ENCODE measurements around the gene BNC2.
"Not testable (repeated sequence)": the region's sequence is repeated elsewhere in the genome, so short reads cannot be mapped to it uniquely, and the experiment has no call there.

BNC2 gene

DNA sequence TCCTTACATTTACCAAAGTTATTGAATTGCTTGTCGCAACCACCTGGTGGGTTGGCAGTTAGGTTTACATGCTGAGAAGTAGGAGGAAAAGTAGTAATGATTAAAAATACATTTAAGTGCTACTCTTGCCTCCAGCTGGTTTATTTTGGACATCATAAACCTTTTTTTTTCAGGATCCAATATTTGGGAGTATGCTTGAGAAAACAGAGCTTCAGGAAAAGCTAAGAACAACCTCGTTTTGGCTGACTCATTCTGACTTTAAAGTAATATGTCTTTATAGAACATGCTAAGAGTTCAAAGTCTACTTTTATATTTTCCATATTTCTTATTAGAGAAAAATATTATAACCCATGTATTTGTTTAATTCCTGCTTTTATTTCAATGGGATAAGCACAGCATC is 41.7 kb upstream of the BNC2 start:
- no peak overlapping the region for H3K4me2 ChIP-seq (ENCODE audit: low read depth, low read length)
- H3K79me2 ChIP-seq (ENCODE audit: low read length) = no peaks in the 10 kb centered on the region
- H3K9ac ChIP-seq (ENCODE audit: low read length) = no peak overlapping the region
- no peak overlapping the region for H3K4me3 ChIP-seq (ENCODE audit: low read length)
- no peak for DNase-seq
- no peaks in the 10 kb centered on the region for H3K4me1 ChIP-seq (ENCODE audit: low read length)
- no peaks in the 10 kb centered on the region for H3K9me3 ChIP-seq (replicated peaks; ENCODE audit: insufficient read depth, low read length)
- H4K20me1 ChIP-seq (ENCODE audit: insufficient read depth, low read length) = no peaks in the 10 kb centered on the region
- TF ChIP-seq EZH2 (optimal IDR thresholded peaks at IDR 0.05; ENCODE audit: low read depth, low read length) (no peak), EZH2phosphoT487 (IDR thresholded peaks at IDR 0.05; ENCODE audit: low read length) (no peak)
- TF ChIP-seq, protein P1, sequence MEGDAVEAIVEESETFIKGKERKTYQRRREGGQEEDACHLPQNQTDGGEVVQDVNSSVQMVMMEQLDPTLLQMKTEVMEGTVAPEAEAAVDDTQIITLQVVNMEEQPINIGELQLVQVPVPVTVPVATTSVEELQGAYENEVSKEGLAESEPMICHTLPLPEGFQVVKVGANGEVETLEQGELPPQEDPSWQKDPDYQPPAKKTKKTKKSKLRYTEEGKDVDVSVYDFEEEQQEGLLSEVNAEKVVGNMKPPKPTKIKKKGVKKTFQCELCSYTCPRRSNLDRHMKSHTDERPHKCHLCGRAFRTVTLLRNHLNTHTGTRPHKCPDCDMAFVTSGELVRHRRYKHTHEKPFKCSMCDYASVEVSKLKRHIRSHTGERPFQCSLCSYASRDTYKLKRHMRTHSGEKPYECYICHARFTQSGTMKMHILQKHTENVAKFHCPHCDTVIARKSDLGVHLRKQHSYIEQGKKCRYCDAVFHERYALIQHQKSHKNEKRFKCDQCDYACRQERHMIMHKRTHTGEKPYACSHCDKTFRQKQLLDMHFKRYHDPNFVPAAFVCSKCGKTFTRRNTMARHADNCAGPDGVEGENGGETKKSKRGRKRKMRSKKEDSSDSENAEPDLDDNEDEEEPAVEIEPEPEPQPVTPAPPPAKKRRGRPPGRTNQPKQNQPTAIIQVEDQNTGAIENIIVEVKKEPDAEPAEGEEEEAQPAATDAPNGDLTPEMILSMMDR (IDR thresholded peaks at IDR 0.05; ENCODE audit: low read length) = no peak
- H2AFZ ChIP-seq (ENCODE audit: low read length) = no peak overlapping the region
- H3K27me3 ChIP-seq (replicated peaks; ENCODE audit: insufficient read depth, low read length) = no peaks in the 10 kb centered on the region
- H3F3A ChIP-seq (ENCODE audit: insufficient read depth, low read length) = no peaks in the 10 kb centered on the region
- H3K9me2 ChIP-seq (replicated peaks; ENCODE audit: insufficient read depth, low read length) = no peaks in the 10 kb centered on the region
- H3K36me3 ChIP-seq (replicated peaks; ENCODE audit: insufficient read depth, low read length) = no peaks in the 10 kb centered on the region
- no peak overlapping the region for H3K27ac ChIP-seq (ENCODE audit: low read length)

- H3K79me2 ChIP-seq (ENCODE audit: low read length); H3K4me1 ChIP-seq (ENCODE audit: low read length); H3K27me3 ChIP-seq (replicated peaks; ENCODE audit: insufficient read depth, low read length); H3K9me3 ChIP-seq (replicated peaks; ENCODE audit: insufficient read depth, low read length); H3K9ac ChIP-seq (ENCODE audit: low read length); DNase-seq; H4K20me1 ChIP-seq (ENCODE audit: insufficient read depth, low read length); H3K4me3 ChIP-seq (ENCODE audit: low read length); H3K4me2 ChIP-seq (ENCODE audit: low read depth, low read length); H3K27ac ChIP-seq (ENCODE audit: low read length); H3F3A ChIP-seq (ENCODE audit: insufficient read depth, low read length); H3K36me3 ChIP-seq (replicated peaks; ENCODE audit: insufficient read depth, low read length); H2AFZ ChIP-seq (ENCODE audit: low read length); H3K9me2 ChIP-seq (replicated peaks; ENCODE audit: insufficient read depth, low read length): not testable (repeated sequence)
Observed at GRCh38 chr9:16908206-16908605, 37.7 kb upstream of the BNC2 start.

DNA sequence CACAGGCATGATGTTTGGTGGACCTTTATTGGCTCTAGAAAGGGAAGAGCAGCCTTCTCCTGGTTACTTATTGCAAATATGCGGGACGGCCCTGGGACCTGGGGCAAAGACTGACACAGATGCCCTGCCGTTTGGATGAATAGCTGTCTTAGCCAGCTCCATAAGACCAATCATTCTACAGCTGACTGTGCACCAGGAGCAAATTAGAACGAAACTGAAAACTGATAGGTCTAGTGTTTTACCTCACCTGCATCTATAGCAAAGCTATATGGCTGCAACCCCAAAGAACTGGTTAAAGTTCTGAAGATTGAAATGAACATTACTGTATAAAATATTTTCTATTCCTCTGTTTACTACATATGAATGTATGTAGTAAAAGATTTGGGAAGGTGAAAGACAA is 34.2 kb upstream of the BNC2 start:
- Histone ChIP-seq H3K4me2 (ENCODE audit: low read depth, low read length) (no peak overlapping the region), H3K27me3 (replicated peaks; ENCODE audit: insufficient read depth, low read length) (no peaks in the 10 kb centered on the region), H3F3A (ENCODE audit: insufficient read depth, low read length) (no peaks in the 10 kb centered on the region), H3K36me3 (replicated peaks; ENCODE audit: insufficient read depth, low read length) (no peaks in the 10 kb centered on the region), H3K9me3 (replicated peaks; ENCODE audit: insufficient read depth, low read length) (no peaks in the 10 kb centered on the region), H3K4me3 (ENCODE audit: low read length) (no peak overlapping the region), H3K79me2 (ENCODE audit: low read length) (no peaks in the 10 kb centered on the region), H3K9ac (ENCODE audit: low read length) (no peak overlapping the region), H3K9me2 (replicated peaks; ENCODE audit: insufficient read depth, low read length) (no peaks in the 10 kb centered on the region), H2AFZ (ENCODE audit: low read length) (no peak overlapping the region), H3K27ac (ENCODE audit: low read length) (no peak overlapping the region), H3K4me1 (ENCODE audit: low read length) (no peaks in the 10 kb centered on the region), H4K20me1 (ENCODE audit: insufficient read depth, low read length) (no peaks in the 10 kb centered on the region)
- no peak for DNase-seq
- TF ChIP-seq EZH2phosphoT487 (IDR thresholded peaks at IDR 0.05; ENCODE audit: low read length) = no peak
- TF ChIP-seq, protein P1 (IDR thresholded peaks at IDR 0.05; ENCODE audit: low read length) = no peak
- no peak for TF ChIP-seq EZH2 (optimal IDR thresholded peaks at IDR 0.05; ENCODE audit: low read depth, low read length)

DNA sequence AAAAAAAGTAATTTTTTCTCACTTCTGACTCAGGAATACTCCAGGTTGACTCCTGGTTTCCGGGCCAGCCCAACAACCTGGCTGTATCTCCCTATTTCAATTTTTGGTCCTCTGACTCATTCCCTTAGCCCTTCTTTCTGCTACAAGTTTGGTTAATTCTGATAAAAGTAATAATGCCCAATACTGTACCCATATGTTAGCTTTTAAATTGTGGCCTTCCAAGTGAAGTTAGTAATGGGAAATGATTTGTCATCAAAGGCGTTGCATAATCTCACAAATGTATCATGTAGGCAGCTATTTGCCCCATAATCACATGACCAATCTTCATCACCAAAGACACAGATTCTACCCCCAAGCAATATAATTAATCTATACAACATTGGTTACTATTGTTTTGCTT is 31.1 kb upstream of the BNC2 start:
- H3K27me3 ChIP-seq (replicated peaks; ENCODE audit: insufficient read depth, low read length) = no peaks in the 10 kb centered on the region
- no peak overlapping the region for H3K4me3 ChIP-seq (ENCODE audit: low read length)
- H3K36me3 ChIP-seq (replicated peaks; ENCODE audit: insufficient read depth, low read length) = no peaks in the 10 kb centered on the region
- no peaks in the 10 kb centered on the region for H3F3A ChIP-seq (ENCODE audit: insufficient read depth, low read length)
- H3K4me1 ChIP-seq (ENCODE audit: low read length) = no peaks in the 10 kb centered on the region
- no peak for DNase-seq
- no peaks in the 10 kb centered on the region for H3K9me3 ChIP-seq (replicated peaks; ENCODE audit: insufficient read depth, low read length)
- no peaks in the 10 kb centered on the region for H3K79me2 ChIP-seq (ENCODE audit: low read length)
- no peak overlapping the region for H2AFZ ChIP-seq (ENCODE audit: low read length)
- no peak overlapping the region for H3K4me2 ChIP-seq (ENCODE audit: low read depth, low read length)
- H3K27ac ChIP-seq (ENCODE audit: low read length) = no peak overlapping the region
- H4K20me1 ChIP-seq (ENCODE audit: insufficient read depth, low read length) = no peaks in the 10 kb centered on the region
- H3K9me2 ChIP-seq (replicated peaks; ENCODE audit: insufficient read depth, low read length) = no peaks in the 10 kb centered on the region
- TF ChIP-seq EZH2 (optimal IDR thresholded peaks at IDR 0.05; ENCODE audit: low read depth, low read length) (no peak), EZH2phosphoT487 (IDR thresholded peaks at IDR 0.05; ENCODE audit: low read length) (no peak)
- TF ChIP-seq, protein P1 (IDR thresholded peaks at IDR 0.05; ENCODE audit: low read length) = no peak
- no peak overlapping the region for H3K9ac ChIP-seq (ENCODE audit: low read length)

Data from MM.1S (cell line).